C4-2B (cell line): ENCODE data around the gene LRMDA.

ENCODE experiments used
- H3K27ac ChIP-seq: fragments of 450-650 bp; 2 replicates; pipeline ENCODE4 v1.5.1; 2017
- ZFX ChIP-seq: fragments of 450-650 bp; IDR thresholded peaks from 2 replicates; pipeline ENCODE4 v1.6.1; 2017
- TF ChIP-seq, protein P1 (sequence below): fragments of 450-650 bp; conservative IDR thresholded peaks from 2 replicates; pipeline ENCODE4 v1.5.1; 2017; ENCODE audit warnings: mild to moderate bottlenecking

Gene LRMDA

DNA sequence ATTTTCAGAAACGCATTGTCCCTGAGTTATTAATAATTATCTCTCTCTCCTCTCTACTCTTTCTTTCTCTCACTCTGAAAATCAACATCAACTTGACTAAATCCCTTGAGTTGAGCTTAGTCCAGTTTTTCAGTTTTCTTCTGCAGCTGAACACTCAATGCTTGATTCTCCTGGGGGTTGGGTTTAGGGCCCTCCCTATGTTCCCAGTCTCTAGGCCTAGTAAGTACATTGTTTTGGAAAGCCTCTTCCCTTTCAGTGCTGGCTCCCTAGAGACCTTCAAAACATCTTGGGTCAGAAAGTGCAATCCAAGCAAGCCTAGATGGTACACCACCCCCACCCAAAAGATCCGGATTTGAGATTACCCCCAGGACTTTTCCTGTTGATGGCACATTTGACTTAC lies 488.5 kb downstream of the LRMDA start:
- TF ChIP-seq, protein P1, sequence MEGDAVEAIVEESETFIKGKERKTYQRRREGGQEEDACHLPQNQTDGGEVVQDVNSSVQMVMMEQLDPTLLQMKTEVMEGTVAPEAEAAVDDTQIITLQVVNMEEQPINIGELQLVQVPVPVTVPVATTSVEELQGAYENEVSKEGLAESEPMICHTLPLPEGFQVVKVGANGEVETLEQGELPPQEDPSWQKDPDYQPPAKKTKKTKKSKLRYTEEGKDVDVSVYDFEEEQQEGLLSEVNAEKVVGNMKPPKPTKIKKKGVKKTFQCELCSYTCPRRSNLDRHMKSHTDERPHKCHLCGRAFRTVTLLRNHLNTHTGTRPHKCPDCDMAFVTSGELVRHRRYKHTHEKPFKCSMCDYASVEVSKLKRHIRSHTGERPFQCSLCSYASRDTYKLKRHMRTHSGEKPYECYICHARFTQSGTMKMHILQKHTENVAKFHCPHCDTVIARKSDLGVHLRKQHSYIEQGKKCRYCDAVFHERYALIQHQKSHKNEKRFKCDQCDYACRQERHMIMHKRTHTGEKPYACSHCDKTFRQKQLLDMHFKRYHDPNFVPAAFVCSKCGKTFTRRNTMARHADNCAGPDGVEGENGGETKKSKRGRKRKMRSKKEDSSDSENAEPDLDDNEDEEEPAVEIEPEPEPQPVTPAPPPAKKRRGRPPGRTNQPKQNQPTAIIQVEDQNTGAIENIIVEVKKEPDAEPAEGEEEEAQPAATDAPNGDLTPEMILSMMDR: no peak
- TF ChIP-seq ZFX: no peak
- no peak overlapping the region for H3K27ac ChIP-seq

DNA sequence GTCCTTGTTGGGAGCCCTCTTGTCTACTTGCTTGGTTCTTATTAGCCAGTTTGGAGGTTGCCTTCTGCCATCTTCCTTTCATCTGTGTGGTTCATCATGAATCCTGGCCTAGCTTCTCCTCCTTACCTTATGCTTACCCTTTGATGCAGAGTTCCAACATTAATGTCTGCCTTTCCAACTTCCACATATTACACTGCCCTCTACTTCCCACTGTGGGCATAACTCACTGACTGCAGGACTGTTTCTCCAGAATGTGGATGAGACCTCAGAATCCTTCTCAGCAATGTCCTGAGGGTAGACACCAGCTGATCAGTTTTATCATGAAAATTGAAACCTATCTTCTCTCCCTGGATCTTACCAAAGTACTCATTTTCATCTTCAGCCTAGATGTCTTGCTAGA lies 491.0 kb downstream of the LRMDA start:
- TF ChIP-seq, protein P1: peak; percentile 21
- no peak for TF ChIP-seq ZFX
- no peak overlapping the region for H3K27ac ChIP-seq

DNA sequence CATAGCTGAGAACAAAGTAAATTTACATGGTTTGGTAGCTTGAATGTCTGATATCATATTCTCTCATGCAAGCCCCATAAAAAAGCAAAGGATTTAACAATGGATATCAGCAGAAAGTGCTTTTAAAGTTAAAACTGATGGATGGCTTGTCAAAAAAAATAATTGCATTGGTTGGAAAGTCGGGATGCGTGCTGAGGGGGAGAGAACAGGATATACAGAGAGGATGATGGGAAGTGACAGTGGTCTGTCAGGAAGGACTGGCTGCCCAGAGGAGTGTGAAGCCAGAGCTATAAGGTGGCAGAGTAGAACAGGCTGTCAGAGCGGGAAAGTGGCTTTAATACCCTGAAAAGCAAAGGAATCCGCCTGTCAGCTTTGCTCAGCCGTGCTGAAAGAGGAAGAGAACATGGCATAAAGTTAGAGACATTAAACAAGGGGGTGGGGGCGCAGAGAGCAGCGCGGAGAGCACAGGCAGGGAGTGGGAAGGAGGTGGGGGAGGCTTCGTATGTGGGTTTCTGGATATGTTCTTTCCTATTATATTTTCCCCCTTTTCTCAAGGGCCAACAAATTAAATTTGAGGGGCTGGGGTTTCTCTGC lies 493.0 kb downstream of the LRMDA start:
- TF ChIP-seq, protein P1: no peak
- no peak overlapping the region for H3K27ac ChIP-seq

GRCh38 chr10:75925999-75926398 lies 494.6 kb downstream of the LRMDA start:
- TF ChIP-seq ZFX: no peak
- TF ChIP-seq, protein P1: no peak
- no peak overlapping the region for H3K27ac ChIP-seq

GRCh38 chr10:75926763-75927162 lies 495.3 kb downstream of the LRMDA start:
- no peak for TF ChIP-seq ZFX
- TF ChIP-seq, protein P1: no peak
- H3K27ac ChIP-seq: no peak overlapping the region

- no peak overlapping the region for H3K27ac ChIP-seq
- TF ChIP-seq, protein P1: no peak
- TF ChIP-seq ZFX: no peak
Observed at GRCh38 chr10:75928231-75928630, 496.8 kb downstream of the LRMDA start.

- TF ChIP-seq ZFX: no peak
- TF ChIP-seq, protein P1: no peak
- no peak overlapping the region for H3K27ac ChIP-seq
Observed at GRCh38 chr10:75929630-75930161, 498.3 kb downstream of the LRMDA start.
